ENCODE data around the gene CDC6. TPM values are rescaled to one million over a fixed set of nuclear protein-coding genes. Genes with fewer than 3 reads are reported as not detected.

Gene CDC6
- total and polyA plus RNA-seq, 11 donors = 0.07 to 9.8 (median 0.69) TPM

GRCh38 chr17:40312893-40313667 is 25.4 kb downstream of the CDC6 start:
- H3K27ac ChIP-seq = peak overlapping the region in 11 of 12 donors; percentile 75 to 99 (median 91)
- no peak overlapping the region for H3K4me3 ChIP-seq
- intact Hi-C loops (cut with DNase I) = loop anchor here in 1 of 10 donors (10.0 kb wide), 1 partner anchor 648 kb away; the partner anchor contains the start of genes PNMT and TCAP
- H3K9me3 ChIP-seq = no peaks in the 10 kb centered on the region
- TF ChIP-seq, protein P1, sequence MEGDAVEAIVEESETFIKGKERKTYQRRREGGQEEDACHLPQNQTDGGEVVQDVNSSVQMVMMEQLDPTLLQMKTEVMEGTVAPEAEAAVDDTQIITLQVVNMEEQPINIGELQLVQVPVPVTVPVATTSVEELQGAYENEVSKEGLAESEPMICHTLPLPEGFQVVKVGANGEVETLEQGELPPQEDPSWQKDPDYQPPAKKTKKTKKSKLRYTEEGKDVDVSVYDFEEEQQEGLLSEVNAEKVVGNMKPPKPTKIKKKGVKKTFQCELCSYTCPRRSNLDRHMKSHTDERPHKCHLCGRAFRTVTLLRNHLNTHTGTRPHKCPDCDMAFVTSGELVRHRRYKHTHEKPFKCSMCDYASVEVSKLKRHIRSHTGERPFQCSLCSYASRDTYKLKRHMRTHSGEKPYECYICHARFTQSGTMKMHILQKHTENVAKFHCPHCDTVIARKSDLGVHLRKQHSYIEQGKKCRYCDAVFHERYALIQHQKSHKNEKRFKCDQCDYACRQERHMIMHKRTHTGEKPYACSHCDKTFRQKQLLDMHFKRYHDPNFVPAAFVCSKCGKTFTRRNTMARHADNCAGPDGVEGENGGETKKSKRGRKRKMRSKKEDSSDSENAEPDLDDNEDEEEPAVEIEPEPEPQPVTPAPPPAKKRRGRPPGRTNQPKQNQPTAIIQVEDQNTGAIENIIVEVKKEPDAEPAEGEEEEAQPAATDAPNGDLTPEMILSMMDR (IDR thresholded peaks at IDR 0.05) = no peak
- no peak for TF ChIP-seq POLR2A (IDR thresholded peaks at IDR 0.05)
- no peaks in the 10 kb centered on the region for H3K27me3 ChIP-seq
- WGBS, 4 donors = 58 to 74% (median 65%) methylated on average over 3 to 4 of the region's 4 CpGs
- ATAC-seq (no peak), DNase-seq (no peak)
- H3K4me1 ChIP-seq = peaks cover 31 to 98% (median 95%) of the 10 kb centered on the region in 12 donors
- no peaks in the 10 kb centered on the region for H3K36me3 ChIP-seq

GRCh38 chr17:40313668-40314583 is 26.2 kb downstream of the CDC6 start:
- Histone ChIP-seq H3K4me1 (peaks cover 31 to 96% (median 88%) of the 10 kb centered on the region in 12 donors), H3K9me3 (no peaks in the 10 kb centered on the region), H3K27me3 (no peaks in the 10 kb centered on the region), H3K4me3 (no peak overlapping the region), H3K27ac (peak overlapping the region in 11 of 12 donors; percentile 75 to 99 (median 91)), H3K36me3 (no peaks in the 10 kb centered on the region)
- DNase-seq (peak in 1 of 5 donors; percentile 25), ATAC-seq (no peak)
- WGBS, 4 donors = 65 to 77% (median 71%) methylated on average over 7 of the region's 7 CpGs
- TF ChIP-seq, protein P1 (IDR thresholded peaks at IDR 0.05) = no peak
- TF ChIP-seq POLR2A (IDR thresholded peaks at IDR 0.05) = no peak
- intact Hi-C loops (cut with DNase I) = loop anchor here in 1 of 10 donors (10.0 kb wide), 1 partner anchor 649 kb away; the partner anchor contains the start of genes PNMT and TCAP

GRCh38 chr17:40314584-40314956 is 26.9 kb downstream of the CDC6 start:
- no peak overlapping the region for H3K4me3 ChIP-seq
- H3K9me3 ChIP-seq = no peaks in the 10 kb centered on the region
- intact Hi-C loops (cut with DNase I) = loop anchor here in 1 of 10 donors (10.0 kb wide), 1 partner anchor 650 kb away; the partner anchor contains the start of genes PNMT and TCAP
- H3K27ac ChIP-seq = peak overlapping the region in 11 of 12 donors; percentile 40 to 99 (median 91)
- H3K36me3 ChIP-seq = no peaks in the 10 kb centered on the region
- peaks cover 27 to 96% (median 84%) of the 10 kb centered on the region in 12 donors for H3K4me1 ChIP-seq
- ATAC-seq = peak in 3 of 4 donors; percentile 9 to 26 (median 17)
- peak; percentile 85 to 95 (median 91) for DNase-seq
- TF ChIP-seq, protein P1 (IDR thresholded peaks at IDR 0.05) = no peak
- TF ChIP-seq POLR2A (IDR thresholded peaks at IDR 0.05) = no peak
- 29 to 36% (median 34%) methylated on average over 2 to 3 of the region's 3 CpGs; no CpG with 5 or more reads in 1 of the 4 donors for WGBS, 4 donors
- H3K27me3 ChIP-seq = no peaks in the 10 kb centered on the region

Measured in heart left ventricle (tissue), 16 donors.